Small intestine (tissue), 7 donors: Measurements from ENCODE around the gene AFDN. TPM values are rescaled to one million over a fixed set of nuclear protein-coding genes. Genes with fewer than 3 reads are reported as not detected.

ENCODE experiments used
- DNase-seq, 2 donors: peaks; one replicate each; pipeline versions ENCODE4 v3.0.0 to v3.0.0-alpha.2; 2013
- FAIRE-seq: peaks from 2 replicates; lab custom pipeline; 2012; peaks lifted over from hg19 to GRCh38; lab: Jason Lieb, UNC
- H3K27ac ChIP-seq, 3 donors: one replicate each; pipeline ENCODE4 v1.5.1; 2013; ENCODE audit warnings: low read length in 2 of 3, mild to moderate bottlenecking in 2 of 3, control low read depth in 1 of 3, inconsistent platforms in 1 of 3, low read depth in 1 of 3, moderate library complexity in 1 of 3
- H3K27me3 ChIP-seq, 3 donors: one replicate each; pipeline ENCODE4 v1.6.1; 2013; ENCODE audit warnings: low read length in 3 of 3, inconsistent platforms in 1 of 3; ENCODE audit not compliant: control insufficient read depth in 3 of 3, insufficient read depth in 3 of 3
- H3K36me3 ChIP-seq, 3 donors: one replicate each; pipeline ENCODE4 v1.6.1; 2013; ENCODE audit warnings: low read length in 3 of 3, inconsistent platforms in 1 of 3, low read depth in 1 of 3, mild to moderate bottlenecking in 1 of 3, moderate library complexity in 1 of 3; ENCODE audit not compliant: control insufficient read depth in 3 of 3, insufficient read depth in 2 of 3
- H3K4me1 ChIP-seq, 3 donors: one replicate each; pipeline ENCODE4 v1.6.1; 2013; ENCODE audit warnings: low read length in 2 of 3, inconsistent platforms in 1 of 3, low read depth in 1 of 3, mild to moderate bottlenecking in 1 of 3, moderate library complexity in 1 of 3; ENCODE audit not compliant: control insufficient read depth in 3 of 3, insufficient read depth in 2 of 3
- H3K4me3 ChIP-seq, 3 donors: one replicate each; pipeline ENCODE4 v1.5.1; 2013; ENCODE audit warnings: low read length in 3 of 3, control low read depth in 1 of 3, inconsistent platforms in 1 of 3, low read depth in 1 of 3, mild to moderate bottlenecking in 1 of 3, moderate library complexity in 1 of 3
- H3K9me3 ChIP-seq, 2 donors: one replicate each; pipeline ENCODE4 v1.6.1; 2013; ENCODE audit warnings: low read depth in 1 of 2, low read length in 1 of 2; ENCODE audit not compliant: control insufficient read depth in 2 of 2, insufficient read depth in 1 of 2
- WGBS, 3 donors: extraction: QIAGEN DNeasy Blood & Tissue Kit; methylation state at CpG; one replicate each; pipeline ENCODE4 v1.1.7; 2013; 5-methylcytosine and 5-hydroxymethylcytosine counted together
- polyA plus RNA-seq, 4 donors: library from polyadenylated mRNA; stranded (reverse) in 3 of 4; unstranded in 1 of 4; fragments of 200-250 nt in 3 of 4; fragments of 120-200 nt in 1 of 4; gene quantifications; one replicate each; pipeline versions ENCODE4 v1.2.1 to v1.2.3, GENCODE V29; 2013
- donor health status: healthy with polysubstance abuse.
- donor health status: control.
- donor health status: control.
- donor health status: Bipolar disorder and iron deficiency.
- donor health status: healthy.

The AFDN gene
- polyA plus RNA-seq, 4 donors, result 46.0 to 202 (median 67.9) TPM

- peak overlapping the region in 1 of 3 donors; percentile 15 for H3K4me3 ChIP-seq
- WGBS, 3 donors, result 8 to 52% (median 30%) methylated on average over 4 of the region's 4 CpGs
- H3K27me3 ChIP-seq, result peaks cover 0 to 2% (median 0%) of the 10 kb centered on the region in 3 donors
- peak overlapping the region; percentile 47 to 93 (median 87) for H3K27ac ChIP-seq
- peaks cover 0 to 28% (median 0%) of the 10 kb centered on the region in 3 donors for H3K4me1 ChIP-seq
- H3K9me3 ChIP-seq, result no peaks in the 10 kb centered on the region
- H3K36me3 ChIP-seq, result no peaks in the 10 kb centered on the region
- FAIRE-seq, result no peak
- DNase-seq, result peak; percentile 95 to 99
These were observed 20.5 kb upstream of the AFDN start for GRCh38 chr6:167806061-167806700.

GRCh38 chr6:167807200-167807599, 19.5 kb upstream of the AFDN start:
- FAIRE-seq, result no peak

GRCh38 chr6:167807756-167808155, 19.0 kb upstream of the AFDN start:
- Histone ChIP-seq H3K36me3 (no peaks in the 10 kb centered on the region), H3K4me3 (no peak overlapping the region), H3K27ac (no peak overlapping the region), H3K27me3 (peaks cover 0 to 2% (median 0%) of the 10 kb centered on the region in 3 donors), H3K9me3 (no peaks in the 10 kb centered on the region), H3K4me1 (peaks cover 0 to 28% (median 0%) of the 10 kb centered on the region in 3 donors)
- no peak for FAIRE-seq
- DNase-seq, result no peak
- WGBS, 3 donors, result 49 to 67% (median 57%) methylated on average over 3 of the region's 3 CpGs

More at GRCh38 chr6:167807200-167807599, 19.5 kb upstream of the AFDN start:
- DNase-seq, result no peak
- no peak overlapping the region for H3K4me3 ChIP-seq
- WGBS, 3 donors, result 78 to 90% (median 81%) methylated on average over 6 of the region's 6 CpGs
- H3K4me1 ChIP-seq, result peaks cover 0 to 28% (median 0%) of the 10 kb centered on the region in 3 donors
- no peaks in the 10 kb centered on the region for H3K36me3 ChIP-seq
- H3K27me3 ChIP-seq, result peaks cover 0 to 2% (median 0%) of the 10 kb centered on the region in 3 donors
- H3K9me3 ChIP-seq, result no peaks in the 10 kb centered on the region
- H3K27ac ChIP-seq, result peak overlapping the region in 2 of 3 donors; percentile 24 to 64

GRCh38 chr6:167811040-167811439, 15.7 kb upstream of the AFDN start:
- H3K9me3 ChIP-seq, result no peaks in the 10 kb centered on the region
- no peaks in the 10 kb centered on the region for H3K36me3 ChIP-seq
- H3K4me3 ChIP-seq, result no peak overlapping the region
- WGBS, 3 donors, result 72 to 89% (median 83%) methylated on average over 5 of the region's 5 CpGs
- no peaks in the 10 kb centered on the region for H3K27me3 ChIP-seq
- DNase-seq, result no peak
- no peak overlapping the region for H3K27ac ChIP-seq
- H3K4me1 ChIP-seq, result peaks cover 0 to 12% (median 0%) of the 10 kb centered on the region in 3 donors
- no peak for FAIRE-seq

GRCh38 chr6:167811442-167812087, 15.1 kb upstream of the AFDN start:
- DNase-seq (no peak), FAIRE-seq (no peak)
- no peaks in the 10 kb centered on the region for H3K36me3 ChIP-seq
- 65 to 70% (median 68%) methylated on average over 5 of the region's 5 CpGs for WGBS, 3 donors
- no peak overlapping the region for H3K27ac ChIP-seq
- H3K4me3 ChIP-seq, result no peak overlapping the region
- H3K9me3 ChIP-seq, result no peaks in the 10 kb centered on the region
- no peaks in the 10 kb centered on the region for H3K27me3 ChIP-seq
- H3K4me1 ChIP-seq, result peaks cover 0 to 10% (median 0%) of the 10 kb centered on the region in 3 donors

- Histone ChIP-seq H3K4me3 (no peak overlapping the region), H3K27ac (no peak overlapping the region), H3K27me3 (no peaks in the 10 kb centered on the region), H3K4me1 (peaks cover 0 to 7% (median 0%) of the 10 kb centered on the region in 3 donors), H3K9me3 (no peaks in the 10 kb centered on the region), H3K36me3 (no peaks in the 10 kb centered on the region)
- no peak for DNase-seq
- no peak for FAIRE-seq
- 65 to 69% (median 66%) methylated on average over 2 of the region's 2 CpGs for WGBS, 3 donors
These were observed 14.6 kb upstream of the AFDN start for GRCh38 chr6:167812088-167812487.

GRCh38 chr6:167815296-167815980, 11.3 kb upstream of the AFDN start:
- Histone ChIP-seq H3K36me3 (no peaks in the 10 kb centered on the region), H3K9me3 (no peaks in the 10 kb centered on the region), H3K27me3 (no peaks in the 10 kb centered on the region), H3K4me3 (no peak overlapping the region), H3K4me1 (no peaks in the 10 kb centered on the region), H3K27ac (no peak overlapping the region)
- WGBS, 3 donors, result 74 to 83% (median 76%) methylated on average over 24 to 25 of the region's 25 CpGs
- FAIRE-seq (no peak), DNase-seq (no peak)

- DNase-seq, result no peak
- Histone ChIP-seq H3K4me1 (no peaks in the 10 kb centered on the region), H3K27ac (no peak overlapping the region), H3K36me3 (peaks cover 0 to 6% (median 0%) of the 10 kb centered on the region in 3 donors), H3K9me3 (no peaks in the 10 kb centered on the region), H3K4me3 (no peak overlapping the region), H3K27me3 (no peaks in the 10 kb centered on the region)
- WGBS, 3 donors, result 85 to 94% (median 91%) methylated on average over 4 of the region's 4 CpGs
- no peak for FAIRE-seq
These were observed 9.7 kb upstream of the AFDN start for GRCh38 chr6:167817016-167817415.
